ENCODE data around the gene CABLES2. TPM values are rescaled to one million over a fixed set of nuclear protein-coding genes. Genes with fewer than 3 reads are reported as not detected.

The CABLES2 gene
- total and polyA plus RNA-seq, 9 of the 15 experiments (the other 6 are each of a cell fraction or from before 2014, with no cell fraction given) = 0.46 to 4.2 (median 1.6) TPM

DNA sequence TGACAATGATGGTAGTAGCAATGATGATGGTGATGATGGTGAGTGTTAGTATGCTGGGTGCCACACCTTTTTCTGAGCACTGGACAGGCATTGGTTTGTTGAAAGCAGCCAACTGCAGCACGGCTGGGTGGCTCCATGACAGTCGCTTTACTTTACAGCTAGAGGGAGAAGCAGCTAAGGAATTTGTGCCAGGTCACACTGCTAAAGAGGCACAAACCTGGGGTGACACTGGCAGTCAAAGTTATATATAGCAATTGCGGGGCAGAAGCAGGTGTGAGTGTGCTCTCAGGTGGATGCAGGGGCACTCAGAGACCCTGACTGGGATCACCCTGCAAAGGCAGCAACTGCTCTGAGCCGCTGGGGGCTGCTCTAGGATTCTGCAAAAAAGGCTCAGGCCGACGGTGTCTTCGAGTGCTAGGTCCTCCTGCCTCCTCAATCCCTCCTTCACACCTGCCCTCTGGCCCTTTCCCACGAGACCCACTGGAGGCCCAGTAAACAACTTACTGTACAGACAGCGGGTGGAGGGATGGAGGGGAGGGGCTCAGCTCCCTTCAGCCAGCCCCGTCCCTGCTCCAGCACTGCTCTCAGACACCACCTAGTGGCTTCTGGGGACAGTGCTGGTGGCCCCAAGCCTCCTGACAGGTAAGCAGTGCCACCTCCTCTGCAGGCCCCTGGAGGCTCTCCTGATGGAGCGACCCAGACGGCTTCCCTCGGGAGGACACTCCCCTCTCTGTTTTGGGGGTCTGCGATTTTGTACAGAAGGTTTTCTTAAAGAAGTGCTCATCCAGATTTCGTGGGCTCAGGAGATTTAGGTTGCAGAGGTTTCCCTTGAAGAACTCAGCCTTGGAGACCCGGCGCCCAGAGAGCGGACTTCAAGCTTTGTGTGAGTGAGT is 24.5 kb downstream of the CABLES2 start:
- Histone ChIP-seq H3K9ac (ENCODE audit: insufficient read depth in 1 of 2, low read depth in 2 of 2, low read length in 2 of 2) (no peak overlapping the region), H3K4me2 (ENCODE audit: insufficient read depth, low read length) (no peak overlapping the region), H3K4me1 (replicated peaks in 1 of 2; ENCODE audit: control insufficient read depth in 2 of 2, insufficient read depth in 2 of 2, low read length in 2 of 2) (peaks cover 2 to 40% of the 10 kb centered on the region in 2 experiments; a peak in 3 of 5 replicates), H3K9me3 (replicated peaks; ENCODE audit: control insufficient read depth, insufficient read depth, low read depth, low read length) (peaks cover 2% of the 10 kb centered on the region; the same call in 1 of the 2 replicates), H3K79me2 (ENCODE audit: control insufficient read depth, insufficient read depth, low read length) (peaks cover 36% of the 10 kb centered on the region), H4K20me1 (replicated peaks; ENCODE audit: control insufficient read depth, insufficient read depth, low read length) (peaks cover 7% of the 10 kb centered on the region), H2AFZ (ENCODE audit: low read depth, low read length) (no peak overlapping the region), H3K36me3 (ENCODE audit: control insufficient read depth, insufficient read depth, low read length) (peaks cover 32% of the 10 kb centered on the region), H3K27ac (ENCODE audit: extremely low read depth, low read depth, low read length) (no peak overlapping the region), H3K27me3 (ENCODE audit: control insufficient read depth in 2 of 2, insufficient read depth in 2 of 2, low read length in 2 of 2) (no peaks in the 10 kb centered on the region), H3K4me3 (no peak overlapping the region), H3K9me1 (ENCODE audit: control insufficient read depth, insufficient read depth, low read length) (no peaks in the 10 kb centered on the region)
- DNase-seq (ENCODE audit: extremely low read depth in 1 of 4, low spot score in 3 of 4) (peak; percentile 76 to 88 (median 82)), ATAC-seq (peak; percentile 87), FAIRE-seq (peak; percentile 87)
- POLR2A ChIA-PET = interaction anchor here (0.5 to 1.4 kb wide), 4 partner anchors 11 to 406 kb away, joined by 3 to 6 read pairs (median 4); no protein-coding TSS in a partner anchor
- WGBS (ENCODE audit: insufficient coverage, low coverage, missing lambda C conversion rate) = 46% methylated on average over 18 of the region's 18 CpGs
- CTCF ChIA-PET (ENCODE audit: low intra/inter-chr PET ratio) = interaction anchor here (0.5 to 1.9 kb wide), 4 partner anchors 80 to 372 kb away, joined by 3 to 14 read pairs (median 3); partner anchors contain the start of gene ADRM1
- no TSS peak for BruUV-seq (replicated peaks)
- in situ Hi-C loops (cut with MboI) = no loop called here
- intact Hi-C loops (cut with micrococcal nuclease) = loop anchor here (1.0 to 10.0 kb wide), 2 partner anchors 80 to 238 kb away; partner anchors contain the start of genes ADRM1, PSMA7 and SS18L1
- TF ChIP-seq SIN3A (IDR thresholded peaks at IDR 0.05; ENCODE audit: borderline replicate concordance in 2 of 2, control insufficient read depth in 1 of 2, low read depth in 2 of 2, low read length in 2 of 2) (0 out of 4 replicates have a peak, but pooled peaks of 1 of the 2 experiments have one; percentile 62), MYBL2 (IDR thresholded peaks at IDR 0.05; ENCODE audit: low read depth) (no peak), MYBL2 (CRISPR knock-in tag; IDR thresholded peaks at IDR 0.05; ENCODE audit: borderline replicate concordance) (no peak), JUND (IDR thresholded peaks at IDR 0.05; ENCODE audit: borderline replicate concordance, low read depth, low read length) (peak; percentile 40), JUND (tag; IDR thresholded peaks at IDR 0.05; ENCODE audit: borderline replicate concordance, low read depth, low read length) (no peak; the same call in 2 of the 3 replicates), ZC3H4 (CRISPR knock-in tag; IDR thresholded peaks at IDR 0.05; ENCODE audit: borderline replicate concordance) (no peak), POLR3A (IDR thresholded peaks at IDR 0.05; ENCODE audit: borderline replicate concordance, extremely low read depth, insufficient read depth, insufficient read length) (no peak), NFATC3 (IDR thresholded peaks at IDR 0.05) (no peak), KLF13 (tag; IDR thresholded peaks at IDR 0.05; ENCODE audit: borderline replicate concordance, low read depth) (no peak), HEY1 (CRISPR knock-in tag; IDR thresholded peaks at IDR 0.05; ENCODE audit: borderline replicate concordance) (no peak), KDM2B (CRISPR knock-in tag; IDR thresholded peaks at IDR 0.05) (no peak), SNRNP70 (optimal IDR thresholded peaks at IDR 0.05; ENCODE audit: low read depth, low read length) (no peak)
- TF ChIP-seq, protein P1, sequence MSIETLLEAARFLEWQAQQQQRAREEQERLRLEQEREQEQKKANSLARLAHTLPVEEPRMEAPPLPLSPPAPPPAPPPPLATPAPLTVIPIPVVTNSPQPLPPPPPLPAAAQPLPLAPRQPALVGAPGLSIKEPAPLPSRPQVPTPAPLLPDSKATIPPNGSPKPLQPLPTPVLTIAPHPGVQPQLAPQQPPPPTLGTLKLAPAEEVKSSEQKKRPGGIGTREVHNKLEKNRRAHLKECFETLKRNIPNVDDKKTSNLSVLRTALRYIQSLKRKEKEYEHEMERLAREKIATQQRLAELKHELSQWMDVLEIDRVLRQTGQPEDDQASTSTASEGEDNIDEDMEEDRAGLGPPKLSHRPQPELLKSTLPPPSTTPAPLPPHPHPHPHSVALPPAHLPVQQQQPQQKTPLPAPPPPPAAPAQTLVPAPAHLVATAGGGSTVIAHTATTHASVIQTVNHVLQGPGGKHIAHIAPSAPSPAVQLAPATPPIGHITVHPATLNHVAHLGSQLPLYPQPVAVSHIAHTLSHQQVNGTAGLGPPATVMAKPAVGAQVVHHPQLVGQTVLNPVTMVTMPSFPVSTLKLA (conservative IDR thresholded peaks at IDR 0.05) = peak in 1 of 2 experiments; percentile 42; a peak in 1 of 4 replicates
- TF ChIP-seq, protein P2, sequence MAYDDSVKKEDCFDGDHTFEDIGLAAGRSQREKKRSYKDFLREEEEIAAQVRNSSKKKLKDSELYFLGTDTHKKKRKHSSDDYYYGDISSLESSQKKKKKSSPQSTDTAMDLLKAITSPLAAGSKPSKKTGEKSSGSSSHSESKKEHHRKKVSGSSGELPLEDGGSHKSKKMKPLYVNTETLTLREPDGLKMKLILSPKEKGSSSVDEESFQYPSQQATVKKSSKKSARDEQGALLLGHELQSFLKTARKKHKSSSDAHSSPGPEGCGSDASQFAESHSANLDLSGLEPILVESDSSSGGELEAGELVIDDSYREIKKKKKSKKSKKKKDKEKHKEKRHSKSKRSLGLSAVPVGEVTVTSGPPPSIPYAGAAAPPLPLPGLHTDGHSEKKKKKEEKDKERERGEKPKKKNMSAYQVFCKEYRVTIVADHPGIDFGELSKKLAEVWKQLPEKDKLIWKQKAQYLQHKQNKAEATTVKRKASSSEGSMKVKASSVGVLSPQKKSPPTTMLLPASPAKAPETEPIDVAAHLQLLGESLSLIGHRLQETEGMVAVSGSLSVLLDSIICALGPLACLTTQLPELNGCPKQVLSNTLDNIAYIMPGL (CRISPR knock-in tag; IDR thresholded peaks at IDR 0.05) = no peak

Measured in K562 (cell line).